ENCODE measurements around the gene CACNG5.
A peak's percentile ranks its signal among the peaks of the same experiment; 100 is the strongest.

CACNG5 gene

DNA sequence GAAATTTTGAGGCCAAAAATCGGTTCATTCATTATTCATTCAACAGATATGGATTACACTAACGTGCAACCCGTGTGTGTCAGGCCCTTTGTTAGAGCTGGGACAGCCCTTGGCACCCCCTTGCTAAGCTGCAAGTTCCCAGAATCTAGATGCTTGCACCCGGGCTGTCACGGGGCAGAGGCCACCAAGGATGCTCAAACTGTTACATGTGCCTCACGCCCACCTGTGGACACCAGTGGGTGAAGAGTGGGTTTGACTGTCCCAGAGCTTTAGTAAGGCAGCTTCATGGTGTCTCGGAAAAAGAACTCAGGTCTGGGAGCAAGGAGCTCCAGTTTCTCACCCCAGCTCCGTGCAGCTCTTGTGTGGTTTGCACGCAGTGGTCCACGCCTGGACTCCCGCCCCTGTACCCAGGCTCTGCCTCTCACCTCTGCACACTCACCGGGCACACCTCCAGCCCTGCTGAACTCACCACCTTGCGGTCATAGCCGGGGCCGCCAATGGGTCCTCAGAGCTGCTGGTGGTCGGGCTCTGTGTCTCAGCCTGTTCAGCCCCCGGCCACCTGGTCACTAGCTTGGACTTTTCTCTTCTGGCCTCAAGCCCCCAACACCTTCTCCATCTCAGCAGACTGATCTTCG, 75.9 kb downstream of the CACNG5 start:
- no peak for DNase-seq

GRCh38 chr17:66915204-66915611, 80.3 kb downstream of the CACNG5 start:
- peak; percentile 43 for DNase-seq

GRCh38 chr17:66915792-66916191, 80.9 kb downstream of the CACNG5 start:
- no peak for DNase-seq

GRCh38 chr17:66916946-66917345, 82.0 kb downstream of the CACNG5 start:
- no peak for DNase-seq

- no peak for DNase-seq
These were observed 84.0 kb downstream of the CACNG5 start for GRCh38 chr17:66918896-66919295.

GRCh38 chr17:66920435-66920834, 85.5 kb downstream of the CACNG5 start:
- DNase-seq, result no peak

DNA sequence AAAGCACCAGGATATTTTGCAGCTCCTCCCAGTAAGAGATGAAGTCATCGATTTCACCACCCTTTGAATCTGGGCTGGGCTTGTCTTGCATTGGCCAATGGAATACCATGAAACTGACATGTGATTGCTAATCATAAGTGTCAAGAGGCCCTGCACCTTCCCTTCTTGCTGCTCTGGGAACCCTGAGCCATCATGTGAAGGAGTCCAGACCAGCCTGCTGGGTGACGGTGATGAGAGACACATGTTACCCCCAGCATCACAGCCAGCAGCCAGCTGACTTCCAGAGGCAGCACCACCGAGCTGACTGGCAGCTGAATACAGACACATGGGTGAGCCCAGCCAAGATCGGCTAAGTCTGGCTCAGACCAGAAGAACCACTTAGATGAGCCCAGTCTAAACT, 86.0 kb downstream of the CACNG5 start:
- no peak for DNase-seq

- no peak for DNase-seq
These were observed 89.0 kb downstream of the CACNG5 start for GRCh38 chr17:66923886-66924285.

DNA sequence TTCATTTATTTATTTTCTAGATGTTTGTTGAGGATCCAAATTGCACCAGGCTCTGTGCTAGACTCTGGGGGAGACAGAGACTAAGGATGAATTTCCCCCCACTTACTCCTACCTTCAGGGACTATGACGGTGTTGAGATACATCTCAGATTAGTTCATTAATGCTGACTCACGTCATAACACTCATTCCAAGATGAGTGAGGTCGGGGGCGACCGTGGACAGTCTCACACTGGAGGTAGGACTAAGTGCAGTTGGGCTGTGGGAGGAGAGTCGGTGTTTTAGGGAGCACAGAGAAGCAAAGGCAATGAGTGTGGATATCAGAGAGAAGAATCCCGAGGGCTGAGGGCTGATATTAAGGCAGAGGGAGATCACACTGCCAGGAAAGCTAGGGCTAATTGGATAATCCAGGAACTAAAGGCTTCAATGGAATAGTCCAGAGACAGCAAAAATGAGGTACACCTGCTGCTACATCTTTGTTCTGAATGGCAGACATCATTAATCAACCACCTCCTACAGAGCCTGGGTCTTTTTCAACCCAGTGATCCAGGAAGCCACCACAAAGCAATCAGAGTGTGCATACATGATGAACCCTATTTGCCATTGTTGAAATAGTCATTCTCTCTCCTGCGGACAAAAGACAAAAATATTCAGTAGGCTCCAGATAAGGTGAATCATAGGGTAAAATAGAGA, 91.0 kb downstream of the CACNG5 start:
- no peak for DNase-seq

DNA sequence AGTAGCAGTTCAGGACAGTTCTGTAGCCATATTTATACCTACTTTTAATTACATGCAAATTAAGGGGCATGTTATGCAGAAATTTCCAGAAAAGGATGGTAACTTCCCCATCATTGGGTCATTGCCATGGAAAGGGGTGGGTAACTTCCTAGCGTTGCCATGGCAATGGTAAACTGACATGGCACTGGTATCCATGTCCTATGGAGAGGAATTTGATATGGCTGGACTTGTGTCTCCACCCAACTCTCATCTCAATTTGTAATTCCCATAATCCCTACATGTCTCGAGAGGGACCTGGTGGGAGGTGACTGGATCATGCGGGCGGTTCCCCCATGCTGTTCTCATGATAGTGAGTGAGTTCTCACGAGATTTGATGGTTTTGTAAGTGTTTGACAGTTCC, 94.0 kb downstream of the CACNG5 start:
- no peak for DNase-seq

GRCh38 chr17:66929591-66929990, 94.7 kb downstream of the CACNG5 start:
- no peak for DNase-seq

DNA sequence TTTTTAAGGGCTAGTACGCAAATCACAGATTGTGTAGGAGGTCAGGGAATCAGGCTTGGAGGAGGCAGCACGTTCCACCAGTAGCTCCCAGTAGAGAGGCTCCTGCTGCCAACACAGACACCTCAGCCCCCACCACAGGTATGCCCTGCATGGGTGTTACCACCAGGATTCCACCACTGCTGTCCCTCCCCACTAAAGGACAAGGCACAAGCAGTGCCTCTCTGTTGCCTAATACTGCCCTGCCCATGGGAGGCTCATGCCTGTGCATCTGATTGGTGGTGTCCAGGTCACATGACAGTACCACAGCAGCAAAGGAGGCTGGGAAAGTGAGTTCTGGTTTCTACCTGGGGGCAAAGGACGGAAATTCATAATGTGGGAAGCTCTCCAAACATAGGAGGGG, 96.0 kb downstream of the CACNG5 start:
- DNase-seq, result no peak

GRCh38 chr17:66932311-66932710, 97.4 kb downstream of the CACNG5 start:
- no peak for DNase-seq

DNA sequence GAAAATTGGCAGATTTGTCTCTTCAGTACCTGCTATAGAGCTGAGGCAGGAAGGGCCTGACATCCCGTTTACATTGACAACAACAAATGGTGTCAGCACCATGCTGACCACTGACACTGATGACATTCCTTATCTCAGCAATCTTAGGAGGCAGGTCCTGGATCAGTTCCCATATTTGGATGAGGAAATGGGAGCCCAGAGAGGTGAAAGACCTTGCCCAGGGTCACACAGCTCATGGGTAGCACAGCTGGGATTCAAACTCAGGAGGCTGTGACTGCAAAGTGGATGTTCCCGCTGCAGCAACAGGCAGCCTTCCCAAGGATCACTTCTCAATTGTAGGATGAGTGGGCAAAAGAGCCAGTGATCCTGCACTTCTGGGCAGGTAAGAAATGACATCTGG, 99.1 kb downstream of the CACNG5 start:
- DNase-seq, result no peak
